ENCODE data around the gene ODAD2. TPM values are rescaled to one million over a fixed set of nuclear protein-coding genes. Genes with fewer than 3 reads are reported as not detected.

The ODAD2 gene
- total RNA-seq, 1 donor from 2014 or later: 0.86 TPM

DNA sequence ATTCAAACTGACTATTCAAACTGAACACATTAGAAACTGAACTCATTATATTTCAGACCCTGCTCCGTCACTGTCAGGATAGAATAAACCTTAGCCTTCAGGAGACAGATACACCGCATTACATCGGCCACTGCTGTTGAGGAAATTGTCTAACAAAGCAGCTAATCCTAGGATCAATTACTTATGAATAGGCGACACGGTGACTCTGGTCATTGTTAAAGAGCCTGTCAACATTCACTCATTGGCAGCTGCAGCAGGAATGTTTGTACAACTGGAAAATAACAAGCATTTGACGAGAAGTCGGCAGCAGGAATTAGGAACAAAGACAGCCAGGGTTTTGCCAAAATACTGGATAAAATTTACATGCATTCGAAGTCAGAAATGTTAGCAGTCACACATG lies 141.3 kb downstream of the ODAD2 start:
- DNase-seq (ENCODE audit: low spot score): peak; percentile 12

DNA sequence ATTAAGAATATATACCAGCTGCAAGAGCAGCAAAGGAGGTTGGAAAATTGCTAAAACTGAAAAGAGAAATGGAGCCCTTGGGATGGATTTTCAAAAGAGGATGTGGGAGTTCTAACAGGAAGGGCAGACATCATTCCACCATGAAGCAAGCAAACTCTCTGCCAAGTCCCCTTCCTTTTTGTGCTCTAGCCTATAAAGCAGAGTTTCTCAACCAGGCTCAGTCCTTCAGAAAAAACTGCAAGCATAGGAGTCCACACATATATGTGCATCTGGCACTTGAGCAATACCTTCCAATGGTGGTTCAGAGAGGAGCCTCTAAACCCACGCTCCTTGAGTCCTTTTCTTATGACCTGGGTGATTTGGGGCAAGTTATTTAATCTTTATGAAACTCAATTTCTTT lies 154.7 kb downstream of the ODAD2 start:
- DNase-seq (ENCODE audit: low spot score): no peak

DNA sequence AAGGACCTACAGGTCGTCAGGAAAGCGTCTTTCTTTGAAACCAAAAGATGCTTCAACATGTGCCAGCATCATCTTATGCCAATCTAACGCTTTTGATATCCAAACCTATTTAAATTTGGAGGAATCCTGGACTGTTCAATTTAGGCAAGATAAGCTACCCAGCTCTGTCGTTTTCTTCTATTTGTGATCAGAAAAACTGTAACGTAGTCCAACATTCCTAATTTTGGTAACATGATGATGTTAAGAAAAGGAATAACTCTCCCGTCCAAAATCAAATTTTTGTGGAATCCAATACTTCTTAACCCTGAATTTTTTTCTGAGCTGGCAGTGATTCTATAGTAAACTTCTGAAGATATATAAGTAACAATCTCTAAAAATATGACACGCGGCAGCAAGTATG lies 160.0 kb downstream of the ODAD2 start:
- no peak for DNase-seq (ENCODE audit: low spot score)

DNA sequence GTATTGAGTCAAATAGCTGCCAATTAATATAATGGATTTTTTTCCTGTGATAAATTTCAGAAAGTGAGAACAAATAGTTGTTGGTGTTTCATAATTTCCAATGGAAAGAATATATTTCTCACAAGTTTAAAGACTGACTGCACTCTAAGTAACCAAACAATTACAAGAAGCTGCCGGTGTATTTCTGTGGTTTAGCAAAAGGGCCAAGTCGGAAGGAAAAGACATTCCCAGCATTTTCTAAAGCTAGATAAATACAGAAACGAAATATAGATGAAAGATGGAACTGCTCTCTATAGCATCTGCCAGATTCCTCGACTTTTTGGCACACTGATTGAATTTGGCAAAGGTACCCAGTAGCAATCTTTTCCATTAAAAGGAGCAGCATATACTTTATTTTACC lies 160.5 kb downstream of the ODAD2 start:
- DNase-seq (ENCODE audit: low spot score): no peak

DNA sequence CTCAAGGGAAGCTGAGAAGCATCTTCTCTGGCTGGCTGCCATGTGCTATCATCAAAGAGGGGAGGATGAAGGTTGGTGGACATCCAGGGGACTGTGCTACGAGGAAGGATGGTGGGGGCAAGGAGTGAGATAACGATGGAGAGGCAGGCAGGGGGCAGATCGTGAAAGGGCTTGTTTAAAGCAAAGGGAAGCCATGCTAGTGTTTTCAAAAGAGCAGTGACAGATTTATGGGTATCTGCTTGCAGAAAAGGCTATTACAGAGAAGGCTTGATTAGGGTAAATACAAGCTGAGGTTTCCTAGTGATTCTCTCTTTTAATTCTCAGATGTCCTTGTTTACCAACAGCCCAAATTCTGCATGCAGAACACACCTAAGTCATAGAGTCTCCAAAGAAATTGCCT lies 164.4 kb downstream of the ODAD2 start:
- no peak for DNase-seq (ENCODE audit: low spot score)

DNA sequence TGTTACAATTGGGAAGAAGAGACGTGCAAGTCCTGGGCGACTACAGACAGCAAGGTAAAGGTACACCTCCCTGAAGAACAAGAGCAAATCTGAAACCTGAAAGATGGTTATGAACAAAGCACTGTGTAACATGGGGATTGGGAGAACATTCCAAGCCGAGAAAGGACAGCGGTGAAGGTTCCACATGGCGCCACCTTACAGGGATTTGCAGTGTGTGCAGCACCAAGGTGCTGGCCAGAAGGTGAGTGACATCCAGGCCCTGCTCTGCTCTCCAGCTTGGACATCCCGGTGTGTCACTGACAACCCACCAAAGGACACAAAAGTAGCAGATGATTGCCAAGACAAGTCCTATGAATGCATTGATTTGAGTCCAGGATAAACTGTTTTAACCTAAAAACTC lies 165.1 kb downstream of the ODAD2 start:
- DNase-seq (ENCODE audit: low spot score): no peak

DNA sequence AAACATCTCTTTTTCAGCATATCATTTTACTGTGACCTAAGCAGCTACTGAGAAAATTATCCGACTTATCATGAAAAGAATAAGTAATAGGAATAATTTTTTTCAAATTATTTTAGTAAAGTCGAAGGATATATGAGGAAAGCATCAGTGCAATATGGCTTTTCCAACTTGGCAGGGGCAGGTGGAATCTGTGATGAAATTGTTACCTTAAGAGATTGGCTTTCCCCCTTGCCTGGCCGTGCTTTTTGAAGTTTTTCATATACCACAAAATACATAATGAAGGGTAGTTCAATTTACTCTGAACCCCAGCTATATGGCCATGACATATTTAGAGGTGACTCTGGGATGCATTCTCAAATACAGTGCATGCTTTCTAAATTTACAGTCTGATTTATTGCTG lies 166.1 kb downstream of the ODAD2 start:
- DNase-seq (ENCODE audit: low spot score): no peak

DNA sequence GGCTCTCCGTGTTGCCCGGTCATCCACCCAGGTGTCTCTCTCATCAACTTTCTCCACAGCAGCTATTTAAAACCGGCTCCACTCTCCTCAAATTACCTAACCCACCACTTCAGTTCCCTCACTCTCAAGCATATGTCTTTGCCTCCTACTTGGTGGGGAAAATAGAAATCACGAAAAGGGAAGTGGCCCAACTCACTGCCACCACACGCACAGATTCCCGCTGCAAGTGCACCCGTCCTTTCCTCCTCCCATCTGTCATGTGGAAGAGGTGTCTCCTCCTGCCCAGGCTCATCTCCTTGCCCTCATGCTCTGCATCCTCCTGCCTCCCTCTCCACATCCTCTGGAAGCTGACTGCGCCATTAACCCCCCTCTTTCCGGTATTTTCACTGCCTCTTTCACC lies 172.5 kb downstream of the ODAD2 start:
- no peak for DNase-seq (ENCODE audit: low spot score)

DNA sequence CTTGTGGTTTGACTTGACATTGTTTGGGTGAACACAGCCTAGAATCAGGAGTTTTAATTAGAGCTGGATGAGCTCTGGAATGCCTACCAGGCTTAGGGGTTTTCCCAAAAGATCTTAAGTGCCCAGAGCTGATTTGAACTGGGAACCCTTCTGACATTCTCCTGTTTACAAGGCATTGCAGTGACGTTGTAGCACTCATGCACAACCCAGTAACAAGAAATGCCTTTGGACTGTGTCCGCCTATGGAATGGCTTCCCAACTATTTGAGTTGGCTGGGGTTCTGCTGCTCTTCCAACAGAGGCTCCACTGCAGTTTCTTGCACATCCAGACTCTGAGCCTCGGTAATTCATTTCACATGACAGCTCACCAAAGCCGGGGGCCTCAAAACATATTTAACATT lies 176.6 kb downstream of the ODAD2 start:
- DNase-seq (ENCODE audit: low spot score): peak; percentile 17

DNA sequence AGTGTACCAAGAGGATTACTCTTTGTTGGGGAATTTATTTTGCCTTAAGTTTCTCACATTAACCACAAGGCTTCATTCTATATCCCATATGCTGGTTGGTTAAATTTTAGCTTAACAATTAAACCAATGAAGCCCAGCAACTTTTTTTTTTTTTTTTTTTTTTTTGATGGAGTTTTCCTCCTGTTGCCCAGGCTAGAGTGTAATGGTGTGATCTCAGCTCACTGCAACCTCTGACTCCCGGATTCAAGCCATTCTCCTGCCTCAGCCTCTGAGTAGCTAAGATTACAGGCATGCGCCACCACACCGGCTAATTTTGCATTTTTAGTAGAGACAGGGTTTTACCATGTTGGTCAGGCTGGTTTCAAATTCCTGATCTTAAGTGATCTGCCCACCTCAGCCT lies 178.2 kb downstream of the ODAD2 start:
- peak; percentile 12 for DNase-seq (ENCODE audit: low spot score)

DNA sequence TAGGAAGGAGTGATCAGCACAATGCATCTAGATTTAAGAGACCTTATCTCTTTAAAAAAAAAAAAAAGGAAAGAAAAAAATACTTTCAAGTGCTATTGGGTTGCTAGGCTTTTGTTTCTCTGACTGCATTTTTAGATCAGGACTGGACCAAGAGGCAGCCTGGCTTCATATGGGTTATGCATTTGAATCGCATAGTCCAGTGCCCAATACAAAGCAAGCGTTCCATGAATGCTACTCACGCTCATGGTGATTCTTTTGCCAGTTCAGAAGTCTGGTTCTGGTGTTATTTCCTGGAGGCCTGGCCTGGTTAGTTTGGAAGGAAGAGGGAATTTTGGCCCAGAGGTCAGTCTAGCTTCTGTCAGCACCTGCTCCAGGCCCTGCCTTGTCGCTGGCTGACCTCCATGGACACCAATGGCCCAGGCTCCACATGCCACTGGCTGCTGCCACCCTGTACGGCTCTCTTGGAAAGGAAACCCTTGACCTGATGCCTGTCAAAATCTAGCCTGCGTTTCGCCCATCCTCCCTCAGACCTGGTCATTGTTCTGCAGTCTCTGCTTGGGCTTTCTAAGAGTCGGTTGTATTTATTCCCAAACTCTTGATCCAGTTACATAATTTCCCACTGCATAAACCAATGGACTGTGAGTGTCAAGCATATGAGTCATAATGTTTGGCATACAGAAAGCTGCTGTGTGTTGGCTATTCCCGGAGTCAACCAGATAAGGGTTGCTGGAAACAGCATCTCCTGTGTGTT lies 178.9 kb downstream of the ODAD2 start:
- DNase-seq (ENCODE audit: low spot score): peak; percentile 71

DNA sequence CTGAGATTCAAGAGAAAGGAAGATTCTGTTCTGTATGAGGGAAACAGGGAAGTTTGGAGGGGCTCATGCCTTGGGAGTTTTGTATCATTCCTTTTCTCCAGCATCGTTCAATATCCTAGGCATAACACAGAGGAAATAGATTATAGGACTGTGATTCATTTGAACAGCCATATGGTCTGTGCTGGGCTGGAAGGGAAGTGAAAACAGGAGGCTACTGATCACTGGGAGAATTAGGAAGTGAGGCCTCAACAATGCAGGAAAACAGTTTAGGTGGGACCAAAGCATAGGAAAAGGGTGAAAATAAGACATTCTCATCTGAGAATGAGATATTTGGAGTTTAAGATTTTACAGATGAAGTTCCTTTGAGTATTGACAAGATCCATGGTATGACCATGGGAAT lies 182.6 kb downstream of the ODAD2 start:
- no peak for DNase-seq (ENCODE audit: low spot score)

DNA sequence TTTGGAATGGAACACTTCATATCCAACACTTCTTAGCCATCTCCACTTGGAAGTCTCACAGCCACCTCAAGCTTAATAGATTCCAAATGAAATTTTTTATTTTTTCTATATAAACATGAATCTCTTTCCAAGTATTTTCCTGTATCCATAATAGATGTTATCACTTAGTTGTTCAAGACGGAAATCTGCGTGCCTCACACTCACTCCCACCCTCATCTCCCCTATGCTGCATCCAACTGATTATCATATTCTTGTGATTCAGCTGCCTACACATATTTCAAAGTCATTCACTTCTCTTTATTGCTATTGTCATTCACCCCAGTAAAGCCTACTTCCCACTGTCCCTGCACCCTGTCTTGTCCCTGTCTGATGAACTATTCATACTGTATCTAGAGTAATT lies 183.0 kb downstream of the ODAD2 start:
- no peak for DNase-seq (ENCODE audit: low spot score)

DNA sequence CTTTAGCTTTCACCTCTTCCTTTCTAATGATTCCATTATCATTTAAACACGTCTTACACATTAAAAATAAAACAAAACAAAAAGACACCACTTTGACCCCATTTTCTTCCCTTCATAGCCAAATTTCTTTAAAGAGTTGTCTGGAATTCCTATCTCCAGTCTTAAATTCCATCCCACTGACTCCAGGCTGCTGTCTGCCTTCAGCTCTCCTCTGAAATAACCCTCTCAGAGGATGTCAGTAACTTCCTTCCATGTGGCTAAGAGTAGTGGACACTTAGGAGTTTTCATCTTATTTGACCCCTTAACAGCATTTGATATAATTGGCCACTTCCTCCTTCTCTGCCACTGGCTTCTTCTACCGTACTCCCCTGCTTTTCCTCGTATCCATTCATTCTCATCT lies 183.6 kb downstream of the ODAD2 start:
- DNase-seq (ENCODE audit: low spot score): no peak

DNA sequence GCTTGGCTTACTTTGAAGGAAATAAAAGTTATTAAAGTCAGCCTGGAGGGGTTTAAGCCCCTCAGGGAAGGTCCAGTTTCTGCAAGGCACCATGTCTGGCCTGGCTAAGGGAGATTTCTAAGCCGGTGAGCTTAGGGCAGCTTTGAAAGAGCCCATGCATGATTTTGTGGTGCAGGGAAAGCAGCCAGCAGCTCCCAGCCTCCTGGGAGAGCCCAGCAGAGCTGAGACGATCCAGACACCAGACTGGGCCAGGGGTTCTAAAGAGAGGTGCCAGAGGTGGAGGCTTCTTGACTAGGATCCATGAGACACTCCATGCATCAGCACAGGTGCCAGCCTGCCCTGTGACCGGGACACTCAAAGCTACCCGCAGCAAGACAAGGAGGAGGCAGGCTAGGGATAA lies 193.7 kb downstream of the ODAD2 start:
- DNase-seq (ENCODE audit: low spot score): peak; percentile 25

DNA sequence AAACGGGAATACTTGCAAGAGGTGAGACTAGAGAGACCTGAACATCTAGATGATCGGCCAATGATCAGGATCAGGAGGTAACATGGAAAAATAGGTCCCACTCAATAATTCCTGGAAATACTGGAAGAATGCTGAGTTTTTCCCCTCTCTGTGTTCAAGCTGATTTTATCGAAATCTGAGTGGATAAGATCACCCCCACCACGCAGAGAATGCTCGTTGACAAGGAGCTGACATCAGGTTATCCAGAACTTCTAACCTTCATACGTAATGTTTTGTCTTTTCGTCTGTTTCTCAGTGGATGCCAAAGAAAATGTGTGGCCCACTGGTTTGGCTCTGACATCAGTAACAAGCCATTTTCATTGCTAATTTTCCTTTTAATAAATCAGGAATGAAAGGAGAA lies 194.7 kb downstream of the ODAD2 start:
- DNase-seq (ENCODE audit: low spot score): no peak

DNA sequence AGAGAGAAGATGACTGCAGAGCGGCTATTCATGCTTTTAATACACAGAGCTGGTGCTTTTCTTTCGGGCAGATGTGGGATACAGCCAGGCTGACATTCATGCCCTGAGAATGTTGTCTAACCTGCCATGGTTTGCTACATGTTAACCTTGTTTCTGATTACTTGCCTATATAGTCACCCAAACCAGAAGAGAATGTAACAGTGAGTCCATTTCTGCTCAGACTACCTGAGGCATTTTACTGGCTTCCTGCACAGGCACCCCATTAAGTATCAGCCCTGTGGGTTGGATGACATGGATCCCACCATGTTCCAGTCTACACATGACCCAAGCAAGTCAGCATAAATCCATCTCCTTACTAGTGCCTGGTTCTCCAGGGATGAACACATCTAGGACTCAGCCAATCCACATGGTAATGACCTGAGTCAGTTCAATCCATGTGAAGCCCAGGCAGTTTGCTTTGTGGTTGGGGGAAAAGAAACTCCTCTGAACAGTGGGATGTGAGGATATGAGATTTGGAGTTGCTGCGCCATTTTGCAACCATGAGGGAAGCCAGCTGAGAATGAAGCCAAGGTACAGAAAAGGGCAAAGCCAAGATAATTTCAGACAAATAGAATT lies 197.6 kb downstream of the ODAD2 start:
- DNase-seq (ENCODE audit: low spot score): no peak

DNA sequence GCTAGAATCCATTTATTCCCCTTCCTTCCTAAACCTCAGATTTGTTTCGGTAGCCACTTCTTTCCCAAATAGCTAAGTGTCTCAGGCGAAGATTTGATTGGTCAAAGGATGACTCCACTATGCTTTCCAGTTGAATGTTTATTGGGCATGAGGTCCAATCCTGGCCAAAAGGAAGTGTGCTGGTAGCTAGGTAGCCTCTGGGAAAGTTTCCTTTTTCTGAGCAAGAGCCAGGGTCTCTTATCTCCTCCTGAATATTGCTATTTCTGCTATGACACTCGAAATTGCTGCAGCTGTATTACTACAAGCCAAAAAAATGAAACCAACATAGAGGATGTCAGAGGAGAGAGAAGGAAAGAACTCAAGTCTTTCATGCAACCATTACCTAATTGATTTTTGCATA lies 199.8 kb downstream of the ODAD2 start:
- DNase-seq (ENCODE audit: low spot score): no peak

DNA sequence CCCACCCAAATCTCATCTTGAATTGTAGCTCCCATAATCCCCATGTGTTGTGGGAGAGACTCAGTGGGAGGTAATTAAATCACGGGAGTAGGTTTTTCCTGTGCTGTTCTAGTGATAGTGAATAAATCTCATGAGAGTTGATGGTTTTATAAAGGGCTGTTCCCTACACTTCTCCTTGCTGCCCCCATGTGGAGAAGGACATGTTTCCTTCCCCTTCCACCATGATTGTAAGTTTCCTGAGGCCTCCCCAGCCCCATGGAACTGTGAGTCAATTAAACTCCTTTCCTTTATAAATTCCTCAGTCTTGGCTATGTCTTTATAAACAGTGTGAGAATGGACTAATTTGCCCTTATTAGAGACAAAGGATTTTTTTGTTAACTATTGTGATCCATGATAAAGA lies 204.7 kb downstream of the ODAD2 start:
- no peak for DNase-seq (ENCODE audit: low spot score)

DNA sequence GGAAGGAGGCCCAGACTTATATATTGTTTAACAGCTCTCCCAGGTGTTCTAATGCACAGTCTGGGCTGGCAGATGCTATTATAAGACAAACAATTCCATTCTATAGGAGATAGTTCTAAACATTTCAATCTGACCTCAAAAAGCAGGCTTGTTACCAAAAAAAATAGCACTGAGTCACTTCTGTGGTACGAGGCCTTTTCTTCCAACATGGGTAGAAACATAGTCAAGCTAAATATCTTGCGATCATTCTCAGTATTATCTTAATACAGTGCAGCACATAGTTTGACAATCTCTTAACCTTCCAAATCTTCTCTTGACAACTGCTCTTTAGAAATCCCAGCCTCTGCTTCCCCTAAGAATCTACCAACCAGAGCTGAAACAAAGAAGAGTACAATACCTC lies 206.7 kb downstream of the ODAD2 start:
- no peak for DNase-seq (ENCODE audit: low spot score)

DNA sequence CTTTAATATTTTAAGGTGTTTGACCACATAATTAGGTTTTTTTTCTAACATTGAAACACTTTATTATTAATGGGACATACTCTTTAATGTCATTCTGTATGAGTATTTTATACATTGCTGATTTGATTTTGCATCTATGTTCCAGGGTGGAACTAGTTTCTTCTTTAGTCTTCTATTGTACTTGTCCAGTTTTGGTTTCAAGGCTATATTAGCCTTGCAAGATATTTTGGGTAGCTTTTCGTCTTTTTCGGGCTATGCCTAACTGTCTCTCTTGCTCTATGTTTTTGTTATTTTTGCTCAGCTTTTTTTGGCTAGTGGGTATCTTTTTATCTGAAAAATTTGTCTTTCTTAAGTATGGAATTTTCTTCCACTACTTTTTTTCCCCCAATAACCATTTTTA lies 214.6 kb downstream of the ODAD2 start:
- no peak for DNase-seq (ENCODE audit: low spot score)

DNA sequence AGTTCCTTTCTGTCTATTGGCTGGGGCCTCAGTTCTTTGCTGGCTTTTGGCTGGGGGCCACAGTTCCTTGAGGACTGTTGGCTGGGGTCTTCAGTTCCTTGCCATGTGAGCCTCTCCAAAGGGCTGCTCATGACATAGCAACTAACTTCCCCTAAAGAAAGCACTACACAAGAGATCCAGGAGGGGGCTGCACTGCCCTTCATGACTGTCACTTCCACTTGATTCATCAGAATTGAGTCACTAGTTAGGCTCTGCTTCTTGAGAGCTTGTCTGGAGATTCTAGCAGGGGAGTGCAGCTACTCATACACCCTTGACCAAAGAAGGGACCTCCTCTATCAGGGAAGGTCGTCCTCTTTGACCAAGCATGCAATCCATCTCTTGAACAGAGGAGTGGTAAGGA lies 215.2 kb downstream of the ODAD2 start:
- peak; percentile 30 for DNase-seq (ENCODE audit: low spot score)

DNA sequence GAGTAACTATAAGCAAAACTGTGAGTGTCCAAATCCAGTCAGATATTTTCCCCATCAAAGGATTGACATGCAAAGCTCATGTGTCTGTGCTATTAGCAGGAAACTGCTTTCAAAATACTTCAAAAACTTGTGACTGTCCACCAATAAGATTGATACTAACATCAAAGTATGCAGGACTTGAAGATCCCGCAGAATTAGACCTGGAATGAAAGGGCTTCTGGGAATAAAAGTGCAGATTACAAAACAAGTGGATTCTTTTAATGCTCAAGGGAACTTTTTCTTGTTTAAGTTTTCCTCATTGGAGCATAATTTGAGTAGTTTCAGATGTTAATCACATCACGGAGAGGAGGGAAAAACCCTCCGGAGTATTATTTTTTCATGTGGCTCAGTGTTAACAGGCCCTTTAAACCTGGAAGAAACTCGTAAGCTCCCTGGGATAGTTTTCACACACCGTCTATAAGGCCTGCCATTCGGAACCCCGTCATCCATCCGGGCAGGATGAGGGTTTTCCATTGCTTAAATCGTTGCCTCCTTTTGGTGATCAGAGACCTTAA lies 219.3 kb downstream of the ODAD2 start:
- no peak for DNase-seq (ENCODE audit: low spot score)

DNA sequence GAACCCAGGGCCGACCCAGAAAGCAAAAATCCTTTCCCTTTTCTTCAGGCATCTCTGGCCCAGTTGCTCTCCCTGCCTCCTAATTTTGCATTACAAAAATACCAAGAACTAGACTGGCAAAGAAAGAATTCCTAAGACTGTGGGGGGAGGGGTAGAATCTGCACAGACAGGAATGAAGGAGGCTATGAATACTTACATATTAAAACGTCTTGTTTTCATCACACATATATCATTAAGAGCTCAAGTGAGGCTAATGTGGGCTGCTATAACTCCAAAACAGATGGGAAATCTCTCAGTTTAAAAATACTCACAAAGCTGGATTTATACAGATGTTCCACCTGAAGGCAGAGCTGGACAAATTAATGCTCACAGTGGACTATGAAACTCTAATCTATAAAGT lies 224.0 kb downstream of the ODAD2 start:
- no peak for DNase-seq (ENCODE audit: low spot score)
